ENCODE results near the gene SPATA25. TPM values are rescaled to one million over a fixed set of nuclear protein-coding genes. Genes with fewer than 3 reads are reported as not detected.
"Not testable (repeated sequence)": the region's sequence is repeated elsewhere in the genome, so short reads cannot be mapped to it uniquely, and the experiment has no call there.

Gene SPATA25
- total RNA-seq, 1 donor from 2014 or later: 2.9 TPM

DNA sequence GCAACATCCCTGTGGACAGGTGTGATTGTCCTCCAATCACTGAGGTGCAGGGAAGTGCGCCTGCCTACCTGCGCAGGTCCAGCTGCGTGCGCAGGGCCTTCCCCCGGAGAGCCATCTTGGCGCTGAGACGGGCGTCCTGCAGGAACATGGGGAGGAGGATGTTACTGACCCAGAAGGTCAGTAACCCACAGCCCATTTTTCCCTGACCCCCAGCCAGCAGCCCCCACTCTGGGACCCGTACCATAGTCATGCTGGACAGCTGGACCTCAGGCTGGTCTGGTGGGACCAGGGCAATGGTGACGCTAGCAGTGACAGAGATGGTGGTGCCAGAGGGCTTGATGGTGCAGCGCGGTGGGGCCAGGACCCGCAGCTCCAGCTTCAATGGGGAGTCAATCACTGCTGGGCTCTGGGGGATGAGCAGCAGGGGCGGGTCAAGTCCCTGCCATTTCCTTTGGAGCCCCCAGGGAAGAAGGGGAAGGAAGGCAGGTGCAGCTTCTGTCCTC, 14.8 kb upstream of the SPATA25 start:
- TF ChIP-seq, protein P1, sequence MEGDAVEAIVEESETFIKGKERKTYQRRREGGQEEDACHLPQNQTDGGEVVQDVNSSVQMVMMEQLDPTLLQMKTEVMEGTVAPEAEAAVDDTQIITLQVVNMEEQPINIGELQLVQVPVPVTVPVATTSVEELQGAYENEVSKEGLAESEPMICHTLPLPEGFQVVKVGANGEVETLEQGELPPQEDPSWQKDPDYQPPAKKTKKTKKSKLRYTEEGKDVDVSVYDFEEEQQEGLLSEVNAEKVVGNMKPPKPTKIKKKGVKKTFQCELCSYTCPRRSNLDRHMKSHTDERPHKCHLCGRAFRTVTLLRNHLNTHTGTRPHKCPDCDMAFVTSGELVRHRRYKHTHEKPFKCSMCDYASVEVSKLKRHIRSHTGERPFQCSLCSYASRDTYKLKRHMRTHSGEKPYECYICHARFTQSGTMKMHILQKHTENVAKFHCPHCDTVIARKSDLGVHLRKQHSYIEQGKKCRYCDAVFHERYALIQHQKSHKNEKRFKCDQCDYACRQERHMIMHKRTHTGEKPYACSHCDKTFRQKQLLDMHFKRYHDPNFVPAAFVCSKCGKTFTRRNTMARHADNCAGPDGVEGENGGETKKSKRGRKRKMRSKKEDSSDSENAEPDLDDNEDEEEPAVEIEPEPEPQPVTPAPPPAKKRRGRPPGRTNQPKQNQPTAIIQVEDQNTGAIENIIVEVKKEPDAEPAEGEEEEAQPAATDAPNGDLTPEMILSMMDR (IDR thresholded peaks at IDR 0.05): no peak
- peaks cover 31% of the 10 kb centered on the region for H3K36me3 Mint-ChIP-seq (ENCODE audit: unreplicated experiment)

DNA sequence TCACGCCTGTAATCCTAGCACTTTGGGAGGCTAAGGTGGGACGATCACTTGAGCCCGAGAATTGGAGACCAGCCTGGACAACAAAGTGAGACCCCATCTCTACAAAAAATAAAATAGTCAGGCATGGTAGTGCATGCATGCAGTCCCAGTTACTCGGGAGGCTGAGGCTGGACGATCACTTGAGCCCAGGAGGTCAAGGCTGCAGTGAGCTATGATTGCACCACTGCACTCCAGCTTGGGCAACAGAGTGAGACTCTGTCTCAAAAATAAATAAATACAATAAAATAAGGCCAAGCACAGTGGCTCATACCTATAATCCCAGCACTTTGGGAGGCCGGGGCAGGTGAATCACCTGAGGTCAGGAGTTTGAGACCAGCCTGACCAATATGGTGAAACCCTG, 13.9 kb upstream of the SPATA25 start:
- H3K36me3 Mint-ChIP-seq (ENCODE audit: unreplicated experiment): peaks cover 36% of the 10 kb centered on the region
- not testable (repeated sequence) for H3K9me3 Mint-ChIP-seq (ENCODE audit: unreplicated experiment); H3K4me3 Mint-ChIP-seq (ENCODE audit: unreplicated experiment); DNase-seq (ENCODE audit: extremely low spot score, unreplicated experiment); H3K4me1 Mint-ChIP-seq (ENCODE audit: unreplicated experiment); H3K27me3 Mint-ChIP-seq (ENCODE audit: unreplicated experiment); H3K27ac Mint-ChIP-seq (ENCODE audit: unreplicated experiment)

More for the DNA sequence above, 14.8 kb upstream of the SPATA25 start:
- H3K27ac Mint-ChIP-seq (ENCODE audit: unreplicated experiment): no peak overlapping the region
- H3K27me3 Mint-ChIP-seq (ENCODE audit: unreplicated experiment): no peaks in the 10 kb centered on the region
- H3K4me1 Mint-ChIP-seq (ENCODE audit: unreplicated experiment): no peaks in the 10 kb centered on the region
- H3K9me3 Mint-ChIP-seq (ENCODE audit: unreplicated experiment): no peaks in the 10 kb centered on the region
- H3K4me3 Mint-ChIP-seq (ENCODE audit: unreplicated experiment): no peak overlapping the region
- DNase-seq (ENCODE audit: extremely low spot score, unreplicated experiment): no peak

GRCh38 chr20:45899046-45899835, 11.8 kb upstream of the SPATA25 start:
- Mint-ChIP-seq H3K36me3 (ENCODE audit: unreplicated experiment) (peaks cover 26% of the 10 kb centered on the region), H3K4me3 (ENCODE audit: unreplicated experiment) (no peak overlapping the region), H3K4me1 (ENCODE audit: unreplicated experiment) (no peaks in the 10 kb centered on the region), H3K9me3 (ENCODE audit: unreplicated experiment) (no peaks in the 10 kb centered on the region), H3K27me3 (ENCODE audit: unreplicated experiment) (no peaks in the 10 kb centered on the region), H3K27ac (ENCODE audit: unreplicated experiment) (no peak overlapping the region)
- no peak for DNase-seq (ENCODE audit: extremely low spot score, unreplicated experiment)
- TF ChIP-seq, protein P1 (IDR thresholded peaks at IDR 0.05): no peak

- no peaks in the 10 kb centered on the region for H3K27me3 Mint-ChIP-seq (ENCODE audit: unreplicated experiment)
- H3K4me1 Mint-ChIP-seq (ENCODE audit: unreplicated experiment): peaks cover under 1% of the 10 kb centered on the region
- no peak overlapping the region for H3K4me3 Mint-ChIP-seq (ENCODE audit: unreplicated experiment)
- H3K27ac Mint-ChIP-seq (ENCODE audit: unreplicated experiment): no peak overlapping the region
- no peaks in the 10 kb centered on the region for H3K9me3 Mint-ChIP-seq (ENCODE audit: unreplicated experiment)
- TF ChIP-seq, protein P1 (IDR thresholded peaks at IDR 0.05): no peak
- DNase-seq (ENCODE audit: extremely low spot score, unreplicated experiment): no peak
- peaks cover 26% of the 10 kb centered on the region for H3K36me3 Mint-ChIP-seq (ENCODE audit: unreplicated experiment)
Measured at GRCh38 chr20:45898285-45898684, 10.9 kb upstream of the SPATA25 start.

DNA sequence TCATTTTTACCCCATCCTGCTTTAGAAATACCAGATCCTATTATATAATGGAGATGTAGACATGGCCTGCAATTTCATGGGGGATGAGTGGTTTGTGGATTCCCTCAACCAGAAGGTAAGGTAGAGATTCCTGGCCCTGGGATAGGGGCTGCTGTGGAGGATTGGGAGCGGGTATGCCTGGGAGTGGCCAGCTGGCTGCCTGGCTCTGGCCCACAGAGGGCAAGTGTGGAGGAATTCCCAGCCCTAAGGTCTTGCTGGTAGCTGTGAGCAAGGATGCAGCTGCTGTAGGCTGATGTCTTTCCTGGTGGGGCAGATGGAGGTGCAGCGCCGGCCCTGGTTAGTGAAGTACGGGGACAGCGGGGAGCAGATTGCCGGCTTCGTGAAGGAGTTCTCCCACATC, 10.3 kb upstream of the SPATA25 start:
- H3K4me3 Mint-ChIP-seq (ENCODE audit: unreplicated experiment): no peak overlapping the region
- H3K27me3 Mint-ChIP-seq (ENCODE audit: unreplicated experiment): no peaks in the 10 kb centered on the region
- TF ChIP-seq, protein P1 (IDR thresholded peaks at IDR 0.05): no peak
- H3K27ac Mint-ChIP-seq (ENCODE audit: unreplicated experiment): no peak overlapping the region
- peaks cover 28% of the 10 kb centered on the region for H3K36me3 Mint-ChIP-seq (ENCODE audit: unreplicated experiment)
- no peak for DNase-seq (ENCODE audit: extremely low spot score, unreplicated experiment)
- H3K9me3 Mint-ChIP-seq (ENCODE audit: unreplicated experiment): no peaks in the 10 kb centered on the region
- peaks cover 4% of the 10 kb centered on the region for H3K4me1 Mint-ChIP-seq (ENCODE audit: unreplicated experiment)

All from osteocyte (in vitro differentiated cells).